AG08395 (cell line): ENCODE measurements around the gene PRKD2.
"Not testable (repeated sequence)": the region's sequence is repeated elsewhere in the genome, so short reads cannot be mapped to it uniquely, and the experiment has no call there.

Experiments used
- DNase-seq: peaks from one replicate; pipeline ENCODE4 v3.0.0; 2012; ENCODE audit warnings: mixed read lengths, low spot score

The PRKD2 gene

DNA sequence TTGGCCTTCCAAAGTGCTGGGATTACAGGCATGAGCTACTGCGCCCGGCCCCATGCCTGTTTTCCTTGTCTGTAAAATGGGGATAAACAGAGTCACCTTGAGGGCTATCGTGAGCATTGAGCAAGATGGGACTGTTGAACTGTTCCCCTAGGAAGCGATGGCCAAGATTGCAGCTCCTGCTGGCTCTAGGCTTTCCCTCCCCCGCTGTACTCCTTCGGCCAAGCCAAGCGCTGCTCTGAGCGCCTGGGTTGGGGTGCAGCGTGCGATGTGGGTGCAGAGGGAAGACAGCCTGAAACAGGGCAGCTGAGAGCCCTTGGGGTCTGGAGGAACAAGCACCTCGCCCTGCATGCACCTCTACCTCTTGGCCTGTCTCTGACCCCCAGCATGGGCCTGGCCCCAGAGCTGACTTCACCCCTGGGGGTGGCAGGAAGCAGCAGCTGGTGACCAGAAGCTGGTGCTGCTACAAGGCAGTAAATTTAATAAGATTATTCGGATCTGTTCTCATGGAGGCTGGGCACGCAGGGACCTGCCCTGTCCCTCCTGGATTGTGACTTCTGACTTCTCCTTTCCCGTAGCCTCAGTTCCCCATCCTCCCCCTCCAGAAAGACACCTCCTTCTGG lies 86.2 kb downstream of the PRKD2 start:
- DNase-seq = no peak

DNA sequence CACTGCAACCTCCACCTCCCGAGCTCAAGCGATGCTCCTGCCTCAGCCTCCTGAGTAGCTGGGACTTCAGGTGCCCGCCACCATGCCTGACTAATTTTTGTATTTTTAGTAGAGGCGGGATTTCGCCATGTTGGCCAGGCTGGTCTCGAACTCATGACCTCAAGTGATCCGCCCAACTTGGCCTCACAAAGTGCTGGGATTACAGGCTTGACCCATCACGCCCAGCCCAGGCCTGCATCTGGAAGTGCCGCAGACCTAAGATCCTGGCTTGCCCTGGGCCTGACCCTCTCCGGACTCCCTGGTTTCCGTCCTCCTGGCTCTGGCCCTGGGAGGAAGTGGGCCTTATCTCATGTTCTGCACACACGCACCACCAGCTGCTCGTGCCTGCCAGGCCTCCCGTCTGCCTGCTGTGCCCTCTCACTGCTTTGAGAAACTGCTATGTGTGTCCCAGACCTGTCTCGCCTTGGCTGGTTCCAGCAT lies 87.3 kb downstream of the PRKD2 start:
- DNase-seq = no peak

DNA sequence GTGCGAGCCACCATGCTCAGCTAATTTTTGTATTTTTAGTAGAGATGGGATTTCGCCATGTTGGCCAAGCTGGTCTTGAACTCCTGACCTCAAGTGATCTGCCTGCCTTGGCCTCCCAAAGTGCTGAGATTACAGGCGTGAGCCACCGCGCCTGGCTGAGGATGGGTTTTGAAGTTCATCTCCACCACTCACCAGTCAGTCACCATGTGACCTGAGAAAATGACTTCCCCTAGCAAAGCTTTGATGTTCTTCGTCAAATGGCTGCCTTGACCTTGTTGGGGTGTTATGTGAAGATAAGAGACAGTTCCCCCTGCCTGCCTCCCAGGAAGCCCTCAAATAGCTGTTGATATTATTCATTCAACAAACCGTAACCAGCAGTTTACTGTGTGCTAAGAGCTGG lies 87.9 kb downstream of the PRKD2 start:
- not testable (repeated sequence) for DNase-seq

DNA sequence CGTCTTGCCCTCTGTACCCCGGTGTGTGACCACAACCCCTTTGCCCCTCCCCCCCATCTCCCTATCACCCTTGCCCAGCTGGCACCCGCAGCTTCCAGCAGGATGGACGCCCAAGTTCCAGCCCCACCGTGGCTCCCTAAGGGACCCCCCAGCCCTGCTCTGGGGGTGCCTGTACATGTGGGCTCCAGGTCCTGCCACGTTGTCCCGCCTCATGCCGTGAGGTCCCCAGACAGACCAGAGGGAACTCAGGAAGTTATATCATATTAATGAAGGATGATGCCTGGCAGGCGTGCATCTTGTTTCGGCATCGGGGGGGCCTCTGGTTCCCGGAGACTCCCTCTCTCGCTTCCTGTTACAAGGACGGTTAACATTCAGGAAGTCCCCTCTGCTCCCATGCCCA lies 90.5 kb downstream of the PRKD2 start:
- no peak for DNase-seq

DNA sequence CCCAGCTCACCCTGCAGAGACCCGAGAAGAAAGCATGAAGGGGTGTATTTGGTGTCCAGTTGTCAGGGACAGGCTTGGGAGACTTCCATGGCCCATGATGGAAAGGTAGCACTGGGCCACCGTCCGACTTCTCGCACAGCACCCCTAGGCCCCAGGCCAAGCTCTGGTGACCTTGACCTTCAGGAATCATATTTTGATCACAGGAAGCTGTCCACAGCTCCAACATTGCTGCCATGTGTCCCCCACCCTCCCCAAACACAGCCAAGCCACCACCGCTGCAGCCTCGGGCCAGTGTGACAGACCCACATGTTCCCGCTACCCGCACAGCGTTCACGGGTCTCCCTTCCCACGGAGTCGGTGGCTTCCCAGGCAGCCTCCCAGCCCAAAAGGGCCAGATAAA lies 91.2 kb downstream of the PRKD2 start:
- DNase-seq = no peak

DNA sequence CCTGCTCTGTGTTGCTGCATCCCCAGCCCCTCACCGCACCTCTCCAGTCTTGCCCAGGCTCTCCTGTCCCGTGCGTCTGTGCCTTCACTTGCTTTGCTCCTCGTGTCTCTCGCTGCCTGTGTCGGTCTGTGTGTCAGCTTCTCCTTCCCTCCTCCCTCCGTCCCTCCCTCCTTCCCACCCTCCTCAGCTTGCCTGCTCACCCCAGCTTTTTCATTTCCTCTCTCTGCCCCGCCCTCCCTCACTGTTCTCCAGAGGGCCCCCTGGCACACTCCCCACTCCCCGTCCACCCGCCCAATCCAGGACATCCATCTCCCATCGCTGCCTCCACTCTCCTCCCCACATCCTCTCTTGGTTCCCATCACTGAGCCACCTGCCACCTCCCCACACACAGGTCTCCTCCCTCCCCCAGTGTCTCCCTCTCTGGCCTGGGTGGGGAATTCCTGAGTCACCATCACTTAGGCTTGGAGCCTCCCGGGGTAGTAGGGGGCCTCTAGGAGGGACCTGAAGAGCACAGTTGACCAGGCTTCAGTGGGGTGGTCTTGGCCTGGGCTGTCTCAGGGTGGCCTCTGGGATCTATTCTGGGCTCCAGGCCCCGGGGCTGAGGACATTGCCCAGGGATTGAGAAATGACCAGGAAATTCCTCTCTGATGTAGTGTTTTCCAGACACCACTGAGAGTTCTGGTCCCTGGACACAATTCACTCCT lies 91.8 kb downstream of the PRKD2 start, which contains the start of gene PTGIR:
PTGIR (minus strand) TSS at position 132 of the 704 bp plus-strand sequence. CDS start 864 bp downstream, outside the sequence.
- DNase-seq = peak; percentile 85
